KBM-7 (cell line): ENCODE data around the gene ABCB9.
"Not testable (repeated sequence)": the region's sequence is repeated elsewhere in the genome, so short reads cannot be mapped to it uniquely, and the experiment has no call there.

ENCODE experiments used
- DNase-seq: peaks from one replicate; pipeline ENCODE4 v3.0.0-alpha.2; 2015
- in situ Hi-C: fragments of 300-500 bp; cut with MboI; formaldehyde crosslinking; loops from 2 replicates; pipeline ENCODE4 v1.14.3; 2020; ENCODE audit warnings: low sequenced_read_pairs, low pct_unique_long_range_greater_than_20kb, mixed read lengths

Gene ABCB9

GRCh38 chr12:122947352-122947792 lies 18.9 kb downstream of the ABCB9 start:
- in situ Hi-C loops: loop anchor here (10.0 kb wide), 1 partner anchor 93 kb away; no protein-coding TSS in a partner anchor
- DNase-seq: no peak

- peak; percentile 82 for DNase-seq
- in situ Hi-C loops: loop anchor here (10.0 kb wide), 1 partner anchor 92 kb away; no protein-coding TSS in a partner anchor
Measured at GRCh38 chr12:122946690-122947341, 19.4 kb downstream of the ABCB9 start.

- no peak for DNase-seq
- in situ Hi-C loops: loop anchor here (10.0 kb wide), 1 partner anchor 90 kb away; no protein-coding TSS in a partner anchor
Measured at GRCh38 chr12:122944605-122945592, 21.4 kb downstream of the ABCB9 start.

GRCh38 chr12:122943196-122943595 lies 23.1 kb downstream of the ABCB9 start:
- peak; percentile 21 for DNase-seq
- in situ Hi-C loops: loop anchor here (10.0 kb wide), 1 partner anchor 88 kb away; no protein-coding TSS in a partner anchor

GRCh38 chr12:122942637-122943036 lies 23.6 kb downstream of the ABCB9 start:
- in situ Hi-C loops: loop anchor here (10.0 kb wide), 1 partner anchor 88 kb away; no protein-coding TSS in a partner anchor
- no peak for DNase-seq

- DNase-seq: not testable (repeated sequence)
- in situ Hi-C loops: loop anchor here (10.0 kb wide), 1 partner anchor 87 kb away; no protein-coding TSS in a partner anchor
Measured at GRCh38 chr12:122941351-122941750, 24.9 kb downstream of the ABCB9 start.

GRCh38 chr12:122939125-122939524 lies 27.1 kb downstream of the ABCB9 start:
- in situ Hi-C loops: no loop called here
- DNase-seq: no peak

GRCh38 chr12:122937622-122938091 lies 28.6 kb downstream of the ABCB9 start:
- DNase-seq: no peak
- in situ Hi-C loops: no loop called here

- in situ Hi-C loops: no loop called here
- no peak for DNase-seq
Measured at GRCh38 chr12:122935318-122935717, 30.9 kb downstream of the ABCB9 start.

GRCh38 chr12:122934722-122935121 lies 31.5 kb downstream of the ABCB9 start:
- no peak for DNase-seq
- in situ Hi-C loops: no loop called here

GRCh38 chr12:122932207-122932606 lies 34.1 kb downstream of the ABCB9 start:
- DNase-seq: no peak
- in situ Hi-C loops: no loop called here

- in situ Hi-C loops: no loop called here
Measured at GRCh38 chr12:122929812-122930211, 36.5 kb downstream of the ABCB9 start.

GRCh38 chr12:122929148-122929538 lies 37.1 kb downstream of the ABCB9 start:
- in situ Hi-C loops: no loop called here
- no peak for DNase-seq

More at GRCh38 chr12:122929812-122930211, 36.5 kb downstream of the ABCB9 start:
- no peak for DNase-seq

- in situ Hi-C loops: no loop called here
- DNase-seq: no peak
Measured at GRCh38 chr12:122928404-122929147, 37.7 kb downstream of the ABCB9 start.

GRCh38 chr12:122927756-122928403 lies 38.4 kb downstream of the ABCB9 start:
- peak; percentile 9 for DNase-seq
- in situ Hi-C loops: no loop called here

- DNase-seq: no peak
- in situ Hi-C loops: no loop called here
Measured at GRCh38 chr12:122921917-122922316, 44.3 kb downstream of the ABCB9 start.

GRCh38 chr12:122920687-122921086 lies 45.6 kb downstream of the ABCB9 start:
- DNase-seq: no peak
- in situ Hi-C loops: no loop called here

GRCh38 chr12:122918827-122919226 lies 47.4 kb downstream of the ABCB9 start:
- no peak for DNase-seq
- in situ Hi-C loops: no loop called here
